Endothelial cell of umbilical vein (primary cell): ENCODE results near the gene DIP2B. TPM values are rescaled to one million over a fixed set of nuclear protein-coding genes. Genes with fewer than 3 reads are reported as not detected.

ENCODE experiments used
- BruUV-seq: library from RNA; stranded (reverse); fragments of 400-500 nt; replicated peaks from 2 replicates; lab custom pipeline; 2021; lab: Mats Ljungman, UMichigan
- CTCF ChIA-PET: fragments of 300-600, 350-600 bp; sonication (Branson Sonifier 250); formaldehyde crosslinking; loops from one replicate; lab custom pipeline; 2021; ENCODE audit warnings: antibody characterized with exemption, inconsistent platforms; lab: Charles Lee
- POLR2A ChIA-PET: fragments of 300-600, 350-600 bp; sonication (Branson Sonifier 250); formaldehyde crosslinking; loops from one replicate; lab custom pipeline; 2021; ENCODE audit warnings: antibody characterized with exemption, inconsistent platforms; lab: Charles Lee
- DNase-seq: peaks from one replicate; pipeline ENCODE4 v3.0.0-alpha.2; 2011; ENCODE audit warnings: low read depth, low spot score
- FAIRE-seq: peaks from 2 replicates; lab custom pipeline; 2011; peaks lifted over from hg19 to GRCh38; lab: Jason Lieb, UNC
- H2AFZ ChIP-seq: 2 replicates; pipeline ENCODE4 v1.6.0; 2012; ENCODE audit warnings: low read depth, low read length, control low read depth, inconsistent platforms
- H3K27ac ChIP-seq: 2 replicates; pipeline ENCODE4 v1.5.1; 2011; ENCODE audit warnings: low read depth, mild to moderate bottlenecking, control low read depth, low read length, moderate library complexity; ENCODE audit not compliant: insufficient read depth
- H3K27me3 ChIP-seq, 2 experiments: 2 replicates each; pipeline versions ENCODE4 v1.6.0 to v1.6.1; 2011; ENCODE audit warnings: low read length in 2 of 2, mixed read lengths in 1 of 2; ENCODE audit not compliant: control insufficient read depth in 2 of 2, insufficient read depth in 2 of 2
- H3K36me3 ChIP-seq, 2 experiments: 2 replicates in 1 of 2; 3 replicates in 1 of 2; pipeline ENCODE4 v1.5.1; 2011; ENCODE audit warnings: low read length in 2 of 2, mild to moderate bottlenecking in 1 of 2, moderate library complexity in 1 of 2; ENCODE audit not compliant: control insufficient read depth in 2 of 2, insufficient read depth in 2 of 2; ENCODE audit errors: extremely low read depth in 1 of 2
- H3K4me1 ChIP-seq: 3 replicates; pipeline ENCODE4 v1.5.1; 2011; ENCODE audit warnings: mild to moderate bottlenecking, low read length; ENCODE audit not compliant: control insufficient read depth, insufficient read depth; ENCODE audit errors: extremely low read depth
- H3K4me2 ChIP-seq: 2 replicates; pipeline ENCODE4 v1.6.1; 2011; ENCODE audit warnings: low read length, control low read depth, mixed read lengths; ENCODE audit not compliant: insufficient read depth
- H3K4me3 ChIP-seq, 3 experiments: fragments of 200-600 bp in 1 of 3; sonication (generic), shearing (Covaris generic) in 1 of 3; replicated peaks in 1 of 3; 2 replicates each; pipeline ENCODE4 v1.5.1; 2011 to 2016; ENCODE audit warnings: control low read depth in 3 of 3, low read length in 3 of 3, mild to moderate bottlenecking in 2 of 3, inconsistent platforms in 1 of 3, low read depth in 1 of 3, moderate library complexity in 1 of 3; ENCODE audit not compliant: insufficient read depth in 1 of 3
- H3K79me2 ChIP-seq: 2 replicates; pipeline ENCODE4 v1.6.0; 2012; ENCODE audit warnings: low read length, inconsistent platforms; ENCODE audit not compliant: control insufficient read depth, insufficient read depth
- H3K9ac ChIP-seq: replicated peaks from 2 replicates; pipeline ENCODE3; 2011; ENCODE audit warnings: low read length, control low read depth; ENCODE audit not compliant: insufficient read depth; ENCODE audit errors: extremely low read depth
- H3K9me1 ChIP-seq: replicated peaks from 3 replicates; pipeline ENCODE4 v1.6.0; 2011; ENCODE audit warnings: mild to moderate bottlenecking, low read length; ENCODE audit not compliant: control insufficient read depth, insufficient read depth; ENCODE audit errors: extremely low read depth
- H3K9me3 ChIP-seq: replicated peaks from 2 replicates; pipeline ENCODE4 v1.5.1; 2012; ENCODE audit warnings: low read length, inconsistent platforms; ENCODE audit not compliant: control insufficient read depth, insufficient read depth
- H4K20me1 ChIP-seq: replicated peaks from 2 replicates; pipeline ENCODE3; 2011; ENCODE audit warnings: mild to moderate bottlenecking, low read length; ENCODE audit not compliant: control insufficient read depth, insufficient read depth; ENCODE audit errors: extremely low read depth
- EZH2 ChIP-seq: IDR thresholded peaks from 2 replicates; pipeline ENCODE4 v1.6.1; 2012; ENCODE audit warnings: borderline replicate concordance, low read depth, mild to moderate bottlenecking, moderate library complexity, low read length, inconsistent platforms; ENCODE audit not compliant: severe bottlenecking
- FOS ChIP-seq: IDR thresholded peaks from 2 replicates; pipeline ENCODE4 v1.6.1; 2011; ENCODE audit warnings: mild to moderate bottlenecking, low read length, moderate library complexity, borderline replicate concordance; ENCODE audit not compliant: insufficient read depth
- GATA2 ChIP-seq: IDR thresholded peaks from 2 replicates; pipeline ENCODE4 v1.7.0; 2011; ENCODE audit warnings: low read depth, mild to moderate bottlenecking, moderate library complexity, mixed read lengths, low read length; ENCODE audit not compliant: insufficient read length, insufficient read depth
- JUN ChIP-seq: IDR thresholded peaks from 2 replicates; pipeline ENCODE4 v1.6.1; 2011; ENCODE audit warnings: borderline replicate concordance, low read depth; ENCODE audit not compliant: insufficient read length, insufficient read depth
- MYC ChIP-seq: IDR thresholded peaks from one replicate; pipeline ENCODE4 v1.6.1; 2011; ENCODE audit warnings: mild to moderate bottlenecking, low read depth, low read length
- POLR2A ChIP-seq: IDR thresholded peaks from 2 replicates; pipeline ENCODE4 v1.6.1; 2012; ENCODE audit warnings: low read depth, mild to moderate bottlenecking, control low read depth, low read length
- POLR2AphosphoS5 ChIP-seq: IDR thresholded peaks from 2 replicates; pipeline ENCODE4 v1.6.1; 2012; ENCODE audit warnings: low read depth, mild to moderate bottlenecking, control low read depth, low read length, moderate library complexity; ENCODE audit not compliant: insufficient read depth
- dilution Hi-C: fragments of 300-500 bp; cut with MboI; formaldehyde crosslinking; loops from one replicate; pipeline ENCODE4 v1.15.0; 2019; ENCODE audit warnings: low sequenced_read_pairs; ENCODE audit not compliant: extremely low pct_ligation_motif_present
- intact Hi-C: fragments of 100-400 bp; cut with micrococcal nuclease; formaldehyde crosslinking; loops from one replicate; pipeline ENCODE4 v1.10.0; 2022
- polyA plus RNA-seq, 4 experiments: library from polyadenylated mRNA; depleted of rRNA in 3 of 4; stranded (reverse) in 3 of 4; unstranded in 1 of 4; fragments of >200 nt; gene quantifications; 2 replicates each; pipeline versions ENCODE4 v1.2.1 to v1.2.3, GENCODE V29; 2011 to 2012; ENCODE audit warnings: missing spikeins in 1 of 4
- total RNA-seq: library from RNA; stranded (reverse); gene quantifications from 2 replicates; pipeline ENCODE4 v1.2.3, GENCODE V29; 2021
- TF ChIP-seq, protein P1 (sequence below): IDR thresholded peaks from 2 replicates; pipeline ENCODE4 v1.6.1; 2011; ENCODE audit not compliant: insufficient read depth, insufficient read length
- TF ChIP-seq, protein P2 (sequence below), 2 donors: IDR thresholded peaks; 1 replicate in 1 of 2; 2 replicates in 1 of 2; pipeline ENCODE4 v1.5.1; 2011; ENCODE audit warnings: low read length in 2 of 2, mild to moderate bottlenecking in 2 of 2, moderate library complexity in 2 of 2, control low read depth in 1 of 2, inconsistent platforms in 1 of 2, low read depth in 1 of 2; ENCODE audit not compliant: insufficient read depth in 1 of 2; ENCODE audit errors: extremely low read depth in 1 of 2

Gene DIP2B
- total and polyA plus RNA-seq, 2 donors (not counting 3 experiments of a cell fraction or from before 2014, with no cell fraction given), result 14.5 to 28.0 TPM

DNA sequence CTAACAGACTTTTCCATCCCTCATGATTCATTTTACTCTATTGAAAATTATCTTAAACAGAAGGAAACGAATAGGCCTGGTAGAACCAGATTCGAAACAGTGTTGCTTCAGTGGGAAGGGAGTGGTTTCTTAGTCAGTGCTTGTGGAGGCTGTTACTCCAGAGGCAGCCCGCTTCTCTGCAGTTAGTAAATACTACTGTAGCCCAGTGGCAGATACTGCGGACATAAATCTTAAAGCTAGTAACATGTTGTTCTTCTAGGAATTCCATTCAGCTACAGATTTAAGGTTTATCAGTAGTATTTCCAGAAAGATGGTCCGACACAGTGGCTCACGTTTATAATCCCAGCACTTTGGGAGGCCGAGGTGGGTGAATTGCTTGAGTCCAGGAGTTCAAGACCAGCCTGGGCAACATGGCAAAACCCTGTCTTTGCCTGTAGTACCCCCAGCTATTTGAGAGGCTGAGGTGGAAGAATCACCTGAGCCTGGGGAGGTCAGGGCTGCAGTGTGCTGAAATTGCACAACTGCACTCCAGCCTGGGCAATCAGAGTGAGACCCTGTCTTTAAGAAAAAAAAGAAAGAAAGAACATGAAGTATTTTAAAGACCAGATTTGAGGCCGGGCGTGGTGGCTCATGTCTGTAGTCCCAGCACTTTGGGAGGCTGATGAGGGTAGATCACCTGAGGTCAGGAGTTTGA is 45.9 kb downstream of the DIP2B start:
- no peaks in the 10 kb centered on the region for H3K27me3 ChIP-seq
- H3K9ac ChIP-seq, result peak overlapping the region; percentile 16
- H3K9me1 ChIP-seq, result no peaks in the 10 kb centered on the region
- dilution Hi-C loops, result no loop called here
- intact Hi-C loops, result no loop called here
- H3K9me3 ChIP-seq, result no peaks in the 10 kb centered on the region
- peaks cover 30% of the 10 kb centered on the region for H3K79me2 ChIP-seq
- DNase-seq, result peak; percentile 80
- CTCF ChIA-PET, result interaction anchor here (1.2 to 2.0 kb wide), 5 partner anchors 11 to 87 kb away, joined by 3 to 6 read pairs (median 4); no protein-coding TSS in a partner anchor
- H4K20me1 ChIP-seq, result no peaks in the 10 kb centered on the region
- no peak overlapping the region for H2AFZ ChIP-seq
- H3K4me2 ChIP-seq, result peak overlapping the region; percentile 51
- peaks cover 21% of the 10 kb centered on the region for H3K4me1 ChIP-seq
- no peak overlapping the region for H3K4me3 ChIP-seq
- TF ChIP-seq POLR2A, result no peak
- TF ChIP-seq, protein P1, sequence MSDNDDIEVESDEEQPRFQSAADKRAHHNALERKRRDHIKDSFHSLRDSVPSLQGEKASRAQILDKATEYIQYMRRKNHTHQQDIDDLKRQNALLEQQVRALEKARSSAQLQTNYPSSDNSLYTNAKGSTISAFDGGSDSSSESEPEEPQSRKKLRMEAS, result no peak
- TF ChIP-seq GATA2, result peak; percentile 46
- FAIRE-seq, result peak; percentile 90
- POLR2A ChIA-PET, result no interaction called here
- no TSS peak for BruUV-seq
- H3K27ac ChIP-seq, result no peak overlapping the region
- no peaks in the 10 kb centered on the region for H3K36me3 ChIP-seq

DNA sequence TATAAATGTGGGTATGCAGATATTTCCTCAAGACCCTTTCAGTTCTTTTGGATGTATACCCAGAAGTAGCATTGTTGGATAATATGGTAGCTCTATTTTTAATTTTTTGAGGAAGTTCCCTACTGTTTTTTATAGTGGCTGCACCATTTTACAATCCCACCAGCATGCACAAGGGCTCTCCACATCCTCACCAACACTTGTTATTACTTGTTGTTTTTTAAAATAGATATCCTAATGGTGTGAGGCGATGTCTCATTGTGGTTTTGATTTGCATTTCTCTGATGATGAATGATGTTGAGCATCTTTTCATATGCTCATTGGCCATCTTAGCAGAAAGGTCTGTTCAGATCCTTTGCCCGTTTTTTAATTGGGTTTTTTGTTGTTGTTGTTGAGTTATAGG is 47.1 kb downstream of the DIP2B start:
- intact Hi-C loops, result no loop called here
- POLR2A ChIA-PET, result no interaction called here

More for the DNA sequence above, 47.1 kb downstream of the DIP2B start:
- H3K4me1 ChIP-seq, result peaks cover 10% of the 10 kb centered on the region
- no peak for TF ChIP-seq POLR2AphosphoS5
- no peak for TF ChIP-seq JUN
- no peak for TF ChIP-seq POLR2A
- TF ChIP-seq FOS, result no peak
- TF ChIP-seq GATA2, result no peak
- TF ChIP-seq MYC, result no peak
- TF ChIP-seq, protein P2, sequence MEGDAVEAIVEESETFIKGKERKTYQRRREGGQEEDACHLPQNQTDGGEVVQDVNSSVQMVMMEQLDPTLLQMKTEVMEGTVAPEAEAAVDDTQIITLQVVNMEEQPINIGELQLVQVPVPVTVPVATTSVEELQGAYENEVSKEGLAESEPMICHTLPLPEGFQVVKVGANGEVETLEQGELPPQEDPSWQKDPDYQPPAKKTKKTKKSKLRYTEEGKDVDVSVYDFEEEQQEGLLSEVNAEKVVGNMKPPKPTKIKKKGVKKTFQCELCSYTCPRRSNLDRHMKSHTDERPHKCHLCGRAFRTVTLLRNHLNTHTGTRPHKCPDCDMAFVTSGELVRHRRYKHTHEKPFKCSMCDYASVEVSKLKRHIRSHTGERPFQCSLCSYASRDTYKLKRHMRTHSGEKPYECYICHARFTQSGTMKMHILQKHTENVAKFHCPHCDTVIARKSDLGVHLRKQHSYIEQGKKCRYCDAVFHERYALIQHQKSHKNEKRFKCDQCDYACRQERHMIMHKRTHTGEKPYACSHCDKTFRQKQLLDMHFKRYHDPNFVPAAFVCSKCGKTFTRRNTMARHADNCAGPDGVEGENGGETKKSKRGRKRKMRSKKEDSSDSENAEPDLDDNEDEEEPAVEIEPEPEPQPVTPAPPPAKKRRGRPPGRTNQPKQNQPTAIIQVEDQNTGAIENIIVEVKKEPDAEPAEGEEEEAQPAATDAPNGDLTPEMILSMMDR (IDR thresholded peaks at IDR 0.05; ENCODE audit: extremely low read depth in 1 of 2, insufficient read depth in 1 of 2, low read depth in 1 of 2, low read length in 2 of 2), result no peak
- TF ChIP-seq, protein P1, result no peak
- no peak for TF ChIP-seq EZH2
- H3K9me3 ChIP-seq, result no peaks in the 10 kb centered on the region
- BruUV-seq, result no TSS peak
- DNase-seq (no peak), FAIRE-seq (peak; percentile 33)
- no peak overlapping the region for H2AFZ ChIP-seq
- dilution Hi-C loops, result no loop called here
- H3K79me2 ChIP-seq, result peaks cover 20% of the 10 kb centered on the region
- no peaks in the 10 kb centered on the region for H4K20me1 ChIP-seq
- no peak overlapping the region for H3K4me2 ChIP-seq
- CTCF ChIA-PET, result interaction anchor here (1.0 kb wide), 1 partner anchor 38 kb away, joined by 3 read pairs; no protein-coding TSS in a partner anchor
- no peak overlapping the region for H3K4me3 ChIP-seq
- H3K36me3 ChIP-seq, result no peaks in the 10 kb centered on the region
- no peaks in the 10 kb centered on the region for H3K9me1 ChIP-seq
- no peak overlapping the region for H3K27ac ChIP-seq
- H3K27me3 ChIP-seq, result no peaks in the 10 kb centered on the region
- no peak overlapping the region for H3K9ac ChIP-seq
